Measurements from ENCODE around the gene TAF11L11.

GRCh38 chr5:17625686-17626085, 21.7 kb downstream of the TAF11L11 start:
- no peak for TF ChIP-seq CTCF (IDR thresholded peaks at IDR 0.05)
- TF ChIP-seq POLR2A (IDR thresholded peaks at IDR 0.05): no peak
